GM19467 (cell line): ENCODE data around the gene PPM1G.
A peak's percentile ranks its signal among the peaks of the same experiment; 100 is the strongest.
"Not testable (repeated sequence)": the region's sequence is repeated elsewhere in the genome, so short reads cannot be mapped to it uniquely, and the experiment has no call there.

ENCODE experiments used
- ATAC-seq: cut with Tn5 transposase; IDR thresholded peaks from one replicate; pipeline ENCODE4 v1.9.1; 2021; ENCODE audit warnings: mild to moderate bottlenecking, moderate library complexity; ENCODE audit not compliant: unreplicated experiment

PPM1G gene

DNA sequence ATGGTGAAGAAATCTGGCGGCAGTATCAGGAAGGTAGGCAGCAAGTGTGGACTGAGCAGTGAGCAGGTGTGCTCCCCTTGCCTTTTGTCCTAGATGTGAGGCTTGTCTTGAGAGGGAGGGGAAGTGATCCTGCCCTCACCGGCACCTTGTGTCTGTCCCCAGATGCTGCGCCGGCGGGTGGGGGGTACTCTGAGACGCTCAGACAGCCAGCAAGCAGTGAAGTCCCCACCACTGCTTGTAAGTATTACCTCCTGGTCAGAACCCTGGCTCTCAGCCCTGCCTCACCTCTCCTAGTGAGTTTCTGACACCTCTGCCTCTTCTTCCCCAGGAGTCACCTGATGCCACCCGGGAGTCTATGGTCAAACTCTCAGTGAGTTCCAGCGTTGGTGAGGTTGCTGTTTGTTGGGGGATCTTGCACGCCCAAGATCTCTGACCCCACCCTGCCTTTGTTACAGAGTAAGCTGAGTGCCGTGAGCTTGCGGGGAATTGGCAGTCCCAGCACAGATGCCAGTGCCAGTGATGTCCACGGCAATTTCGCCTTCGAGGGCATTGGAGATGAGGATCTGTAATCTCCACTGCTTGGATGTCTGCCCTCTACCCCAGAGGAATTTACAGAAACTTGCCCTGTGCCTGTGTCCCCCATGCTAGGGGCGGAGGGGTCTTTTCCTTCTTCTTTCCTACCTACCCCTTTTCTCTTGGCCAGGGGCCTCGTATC lies 33.1 kb downstream of the PPM1G start:
- ATAC-seq: no peak

DNA sequence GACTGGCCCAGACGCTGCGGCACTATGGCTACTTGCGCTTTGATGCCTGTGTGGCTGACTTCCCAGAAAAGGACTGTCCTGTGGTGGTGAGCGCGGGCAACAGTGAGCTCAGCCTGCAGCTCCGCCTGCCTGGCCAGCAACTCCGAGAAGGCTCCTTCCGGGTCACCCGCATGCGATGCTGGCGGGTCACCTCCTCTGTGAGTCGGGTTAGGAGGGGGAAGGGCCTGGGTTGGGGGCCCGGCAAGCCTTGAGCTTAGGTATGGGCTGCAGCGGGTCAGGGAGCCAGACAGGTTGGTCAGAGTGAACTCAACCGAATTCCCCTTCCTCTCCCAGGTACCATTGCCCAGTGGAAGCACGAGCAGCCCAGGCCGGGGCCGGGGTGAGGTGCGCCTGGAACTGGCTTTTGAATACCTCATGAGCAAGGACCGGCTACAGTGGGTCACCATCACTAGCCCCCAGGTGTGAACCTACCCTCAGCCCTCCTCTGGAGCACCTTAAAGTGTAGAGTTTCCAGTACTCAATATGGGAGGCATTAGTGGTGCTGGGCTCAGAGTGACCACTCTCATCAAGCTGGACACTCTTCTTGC lies 33.8 kb downstream of the PPM1G start:
- no peak for ATAC-seq

DNA sequence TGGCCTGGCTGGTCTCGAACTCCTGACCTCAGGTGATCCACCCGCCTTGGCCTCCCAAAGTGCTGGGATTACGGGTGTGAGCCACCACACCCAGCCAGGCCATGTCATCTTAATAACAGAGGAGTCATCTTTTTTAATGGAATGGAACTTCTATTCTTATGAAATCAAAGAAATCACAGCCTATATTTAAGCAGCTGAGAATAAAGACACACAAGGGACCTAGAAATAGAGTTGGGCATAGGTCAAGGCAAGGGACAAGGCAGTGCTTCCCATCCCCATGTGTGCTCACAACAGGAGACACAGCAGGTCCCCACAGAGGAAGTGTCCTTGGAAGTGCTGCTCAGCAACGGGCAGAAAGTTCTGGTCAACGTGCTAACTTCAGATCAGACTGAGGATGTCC lies 35.8 kb downstream of the PPM1G start:
- no peak for ATAC-seq

- no peak for ATAC-seq
Measured at GRCh38 chr2:27372937-27373336, 36.5 kb downstream of the PPM1G start.

DNA sequence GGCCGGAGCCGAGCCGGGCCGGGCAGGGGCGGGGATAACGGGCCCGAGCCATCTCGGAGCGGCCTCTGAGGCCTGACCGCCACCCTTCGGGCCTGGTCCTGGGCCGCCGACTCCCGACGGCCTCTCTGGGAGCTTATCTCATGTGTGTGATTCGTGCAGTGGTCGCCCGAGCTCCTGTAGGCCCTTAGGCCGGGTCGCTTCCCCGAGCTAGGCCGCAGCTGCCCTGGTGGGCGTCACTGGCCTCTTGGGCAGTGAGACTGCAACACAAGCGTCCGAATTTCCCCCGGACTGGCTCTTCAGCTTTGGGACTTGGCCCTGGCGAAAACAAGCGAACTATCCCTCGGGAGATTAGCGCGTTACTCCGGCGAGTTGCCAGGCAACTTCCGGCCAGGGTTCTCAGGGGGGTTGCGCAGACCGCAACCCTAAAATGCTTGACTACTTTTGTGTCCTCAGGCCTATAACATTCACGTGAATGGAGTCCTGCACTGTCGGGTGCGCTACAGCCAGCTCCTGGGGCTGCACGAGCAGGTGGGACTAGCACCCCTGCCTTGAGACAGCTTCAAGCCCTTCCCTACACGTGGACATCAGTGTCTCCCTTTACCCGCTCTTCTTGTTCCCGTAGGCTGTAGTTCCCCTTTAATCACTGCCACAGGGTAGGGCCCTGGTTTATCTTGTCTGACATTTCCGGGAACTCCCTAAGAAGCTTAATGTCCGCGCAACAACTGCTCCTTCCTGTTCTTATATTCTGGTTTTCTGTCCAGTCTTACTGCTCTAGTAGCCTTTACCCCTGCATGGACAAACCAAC lies 38.4 kb downstream of the PPM1G start:
- ATAC-seq: peak; percentile 19

DNA sequence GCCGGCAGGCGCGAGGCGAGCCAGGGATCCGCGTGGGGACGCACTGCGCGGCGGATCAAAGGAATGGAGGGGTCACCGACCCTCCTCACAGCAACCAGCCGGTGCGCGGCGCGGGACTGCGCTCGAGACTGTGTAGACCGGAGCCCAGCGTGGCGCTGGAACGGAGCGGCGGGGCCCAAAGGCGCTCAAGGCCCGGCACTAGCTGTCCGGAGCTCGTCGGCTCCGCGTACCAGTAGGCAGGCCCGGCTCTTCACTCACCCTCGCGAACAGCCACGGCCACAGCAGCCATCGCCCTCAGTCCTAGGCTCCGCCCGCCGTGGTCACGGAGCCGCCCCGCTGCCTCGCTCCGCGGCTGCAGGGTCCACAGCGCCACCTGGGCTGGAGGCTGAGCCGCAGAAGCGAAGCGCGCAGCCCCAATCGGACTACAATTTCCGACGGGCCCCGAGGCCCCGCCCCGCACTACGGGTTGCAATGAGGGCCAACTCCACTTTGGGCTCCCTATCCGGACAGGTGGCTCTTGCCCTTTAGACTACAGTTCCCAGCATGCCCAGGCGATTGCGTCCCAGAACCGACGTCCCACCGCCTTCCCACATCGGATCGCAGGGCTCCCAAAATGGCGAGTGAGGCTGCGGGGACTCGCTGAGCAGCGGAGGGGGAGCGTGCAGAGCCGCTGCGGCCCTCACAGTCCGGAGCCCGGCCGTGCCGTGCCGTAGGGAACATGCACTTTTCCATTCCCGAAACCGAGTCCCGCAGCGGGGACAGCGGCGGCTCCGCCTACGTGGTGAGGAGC lies 39.2 kb downstream of the PPM1G start, which contains the start of the genes EIF2B4 and SNX17:
TSS of gene EIF2B4 (minus strand) at position 313 of the 790 bp plus-strand sequence. CDS start at position 289, 24 bp downstream.
TSS of gene SNX17 (plus strand) at position 591 of the 790 bp plus-strand sequence. CDS start at position 719, 128 bp downstream.
- ATAC-seq: peak; percentile 89

- no peak for ATAC-seq
Measured at GRCh38 chr2:27369471-27370025, 39.8 kb downstream of the PPM1G start.

- no peak for ATAC-seq
Measured at GRCh38 chr2:27363933-27364332, 45.5 kb downstream of the PPM1G start.

- ATAC-seq: no peak
Measured at GRCh38 chr2:27362678-27363420, 46.5 kb downstream of the PPM1G start.

DNA sequence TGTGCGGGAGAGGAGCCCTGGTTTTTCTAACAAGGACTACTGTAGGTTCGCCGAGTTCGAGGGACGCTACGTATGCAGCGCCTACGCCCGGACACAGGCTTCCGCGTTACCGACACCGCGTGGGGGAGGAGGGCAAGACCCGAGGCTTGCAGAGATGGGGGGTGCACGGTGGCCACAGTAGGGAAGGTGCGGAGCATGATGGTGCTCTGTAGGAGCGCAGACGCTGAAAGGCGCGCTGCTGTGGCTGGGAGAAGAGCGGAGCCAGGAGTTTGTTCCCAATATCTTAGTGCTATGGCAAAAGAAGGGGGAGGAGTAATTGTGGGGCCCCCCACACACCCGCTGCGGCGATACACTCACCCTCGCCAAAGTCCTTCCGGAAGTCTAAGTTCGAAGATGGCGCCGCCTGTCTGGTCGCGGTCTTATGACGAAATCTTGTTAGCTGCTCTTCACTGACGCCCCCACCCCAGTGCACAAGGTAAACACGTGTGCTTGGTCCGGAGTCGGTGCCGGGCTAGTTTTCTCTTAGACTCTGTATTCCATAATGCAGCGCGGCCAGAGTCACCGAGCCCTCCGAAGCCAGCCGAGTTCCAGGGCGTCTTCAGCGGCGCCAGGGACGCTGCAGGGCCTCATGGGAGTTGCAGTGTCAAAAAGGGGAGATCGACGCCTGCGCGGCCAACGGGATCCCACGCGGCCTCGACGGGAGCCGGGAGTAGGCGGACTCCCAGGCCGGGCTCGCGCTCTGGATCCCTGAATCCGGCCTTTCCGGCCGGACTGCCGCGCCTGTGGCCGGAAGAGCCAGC lies 52.8 kb downstream of the PPM1G start, which contains the start of gene GTF3C2:
TSS of gene GTF3C2 (minus strand) at position 383 of the 800 bp plus-strand sequence. CDS start 13,210 bp downstream, outside the sequence.
- ATAC-seq: peak; percentile 83

GRCh38 chr2:27356056-27356381 lies 53.4 kb downstream of the PPM1G start:
- peak; percentile 34 for ATAC-seq

GRCh38 chr2:27354597-27354927 lies 54.8 kb downstream of the PPM1G start:
- no peak for ATAC-seq

DNA sequence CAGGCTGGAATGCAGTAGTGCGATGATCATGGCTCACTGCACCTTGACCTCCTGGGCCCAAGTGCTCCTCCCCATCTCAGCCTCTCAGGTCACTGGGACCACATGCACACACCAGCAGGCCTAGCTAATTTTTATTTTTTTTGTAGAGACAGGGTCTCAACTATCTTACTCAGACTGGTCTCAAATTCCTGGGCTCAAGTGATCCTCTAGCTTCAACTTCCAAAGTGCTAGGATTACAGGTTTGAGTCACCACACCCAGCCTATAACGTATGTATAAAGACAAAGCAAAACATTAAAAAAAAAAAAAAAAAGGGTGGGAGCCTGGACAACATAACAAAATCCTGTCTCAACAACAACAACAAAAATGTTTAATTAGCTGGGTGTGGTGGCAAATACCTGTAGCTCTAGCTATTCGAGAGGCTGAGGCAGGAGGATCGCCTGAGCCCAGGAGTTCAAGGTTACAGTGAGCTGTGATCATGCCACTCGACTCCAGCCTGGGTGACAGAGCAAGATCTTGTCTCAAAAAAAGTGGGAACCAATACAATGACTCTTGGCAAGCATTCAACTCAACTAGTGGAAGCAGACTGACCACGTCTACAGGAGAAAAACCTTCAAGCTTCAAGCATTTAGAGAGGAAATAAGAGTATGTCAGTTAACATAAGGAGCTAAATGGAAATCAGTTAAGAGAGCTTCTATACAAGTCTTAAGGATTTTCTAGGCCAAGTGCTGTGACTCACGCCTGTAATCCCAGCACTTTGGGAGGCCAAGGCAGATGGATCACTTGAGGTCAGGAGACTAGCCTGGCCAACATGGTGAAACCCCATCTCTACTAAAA lies 55.4 kb downstream of the PPM1G start:
- ATAC-seq: no peak

DNA sequence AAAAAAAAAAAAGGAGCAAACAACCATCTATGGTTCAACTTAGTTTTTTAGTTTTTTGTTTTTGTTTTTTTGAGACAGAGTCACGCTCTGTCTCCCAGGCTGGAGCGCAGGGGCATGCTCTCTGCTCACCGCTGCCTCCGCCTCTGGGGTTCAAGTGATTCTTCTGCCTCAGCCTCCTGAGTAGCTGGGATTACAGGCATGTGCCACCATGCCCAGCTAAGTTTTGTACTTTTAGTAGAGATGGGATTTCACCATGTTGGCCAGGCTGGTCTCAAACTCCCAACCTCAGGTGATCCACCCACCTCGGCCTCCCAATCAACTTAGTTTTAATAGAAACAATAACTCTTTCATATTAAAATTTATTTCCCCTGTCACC lies 56.0 kb downstream of the PPM1G start:
- not testable (repeated sequence) for ATAC-seq

- no peak for ATAC-seq
Measured at GRCh38 chr2:27351802-27352598, 57.4 kb downstream of the PPM1G start.

DNA sequence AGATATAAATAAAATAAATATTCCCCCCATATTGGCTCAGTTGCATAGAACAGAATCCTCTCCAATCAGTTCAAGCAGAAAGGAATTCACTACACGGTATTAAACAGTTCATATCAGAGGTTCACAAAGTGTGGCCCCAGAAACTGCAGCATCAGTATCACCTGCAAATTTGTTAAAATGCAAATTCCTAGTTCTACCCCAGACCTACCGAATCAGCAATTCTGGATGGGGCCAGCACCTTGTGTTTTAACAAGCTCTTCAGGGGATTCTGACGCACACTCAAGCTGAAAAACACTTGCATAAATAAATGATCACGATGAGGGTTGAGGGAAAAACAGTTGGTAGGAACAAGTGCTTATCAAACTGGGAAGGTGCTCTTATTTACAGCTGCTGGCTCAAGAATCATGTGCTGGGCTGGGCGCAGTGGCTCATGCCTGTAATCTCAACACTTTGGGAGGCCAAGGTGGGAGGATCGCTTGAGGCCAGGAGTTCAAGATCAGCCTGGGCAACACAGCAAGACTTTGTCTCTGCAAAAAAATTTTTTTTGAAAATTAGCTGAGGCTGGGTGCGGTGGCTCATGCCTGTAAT lies 59.2 kb downstream of the PPM1G start:
- no peak for ATAC-seq

DNA sequence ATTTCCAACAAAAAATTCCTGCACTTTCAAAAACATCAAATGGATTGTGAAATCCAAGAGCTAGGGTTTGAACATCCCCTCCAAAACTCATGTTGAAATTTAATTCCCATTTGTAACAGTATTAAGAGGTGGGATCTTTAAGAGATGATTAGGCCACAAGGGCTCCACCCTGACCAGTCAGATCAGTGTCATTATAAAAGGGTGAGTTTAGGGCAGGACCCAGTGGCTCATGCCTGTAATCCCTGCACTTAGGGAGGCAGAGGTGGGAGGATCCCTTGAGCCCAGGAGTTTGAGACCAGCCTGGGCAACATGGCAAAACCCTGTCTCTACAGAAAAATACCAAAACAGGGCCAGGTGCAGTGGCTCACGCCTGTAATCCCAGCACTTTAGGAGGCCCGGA lies 61.8 kb downstream of the PPM1G start:
- no peak for ATAC-seq
